Measurements from ENCODE around the gene ATP6V1G3. TPM values are rescaled to one million over a fixed set of nuclear protein-coding genes. Genes with fewer than 3 reads are reported as not detected.
"Not testable (repeated sequence)": the region's sequence is repeated elsewhere in the genome, so short reads cannot be mapped to it uniquely, and the experiment has no call there.

ATP6V1G3 gene
- total RNA-seq, 1 donor from 2014 or later: not detected

DNA sequence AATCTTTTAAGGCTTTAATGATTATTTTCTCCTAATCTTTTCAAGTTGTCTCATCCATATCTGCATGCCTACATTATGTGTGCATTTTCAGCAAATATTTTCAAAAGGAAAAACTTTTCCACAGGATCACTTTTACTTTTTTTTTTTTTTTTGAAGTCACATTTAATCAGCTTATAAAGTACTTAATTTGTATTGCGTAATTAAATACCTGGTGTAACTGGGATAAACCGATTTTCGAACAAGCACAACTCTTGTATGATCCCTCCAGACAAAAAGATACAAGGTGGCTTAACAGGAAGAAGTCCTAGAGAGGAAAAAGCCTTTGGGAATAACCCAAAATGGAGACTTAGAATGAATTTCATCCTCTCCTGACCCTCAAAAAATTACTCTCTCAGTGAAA is 1.3 kb upstream of the ATP6V1G3 start:
- no peak for ATAC-seq

GRCh38 chr1:198538579-198539364 is 1.7 kb downstream of the ATP6V1G3 start:
- no peak for ATAC-seq

- no peak for ATAC-seq
Measured at GRCh38 chr1:198535631-198536030, 4.8 kb downstream of the ATP6V1G3 start.

DNA sequence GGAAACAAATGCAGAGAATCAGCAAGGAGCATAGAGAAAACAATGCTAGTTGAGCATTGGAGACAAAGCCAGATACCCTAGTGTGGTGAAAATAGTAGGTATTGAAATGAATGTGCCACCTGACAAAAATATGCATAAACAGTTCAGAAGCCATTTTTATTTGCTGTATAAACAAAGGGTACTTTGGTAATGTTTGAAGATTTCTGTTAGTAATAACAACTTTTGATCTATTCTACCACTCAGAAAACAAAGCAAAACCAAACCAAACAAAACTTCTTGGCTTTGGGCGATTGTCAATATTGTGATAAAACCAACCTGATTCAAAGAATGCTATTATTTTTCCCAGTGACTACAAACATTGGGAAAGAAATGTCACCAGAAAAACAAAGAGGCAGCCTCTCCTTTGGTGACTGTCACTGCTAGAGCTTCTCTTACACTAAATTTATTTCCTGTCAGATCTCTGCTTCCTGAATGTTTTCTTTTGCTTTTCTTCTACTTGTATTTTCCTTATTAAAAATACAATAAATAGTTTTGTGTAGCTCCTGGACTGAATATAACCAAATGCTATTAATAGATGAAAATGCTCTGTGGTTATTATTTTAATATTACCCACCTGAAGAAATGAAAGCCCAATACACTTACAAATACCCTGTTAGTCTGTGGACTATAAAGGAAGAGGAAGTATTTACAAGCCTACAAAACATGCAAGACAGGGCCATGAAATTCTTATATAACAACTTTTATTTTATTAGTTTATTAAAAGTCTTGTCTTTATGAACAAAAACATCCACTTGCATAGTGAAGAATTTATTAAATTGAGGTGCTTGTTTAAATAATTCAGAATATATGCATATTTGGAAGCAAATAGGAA is 5.7 kb downstream of the ATP6V1G3 start:
- ATAC-seq: no peak

- no peak for ATAC-seq
Measured at GRCh38 chr1:198531891-198532290, 8.6 kb downstream of the ATP6V1G3 start.

GRCh38 chr1:198530953-198531352 is 9.5 kb downstream of the ATP6V1G3 start:
- ATAC-seq: no peak

- no peak for ATAC-seq
Measured at GRCh38 chr1:198529414-198529813, 11.1 kb downstream of the ATP6V1G3 start.

GRCh38 chr1:198528364-198528763 is 12.1 kb downstream of the ATP6V1G3 start:
- no peak for ATAC-seq

DNA sequence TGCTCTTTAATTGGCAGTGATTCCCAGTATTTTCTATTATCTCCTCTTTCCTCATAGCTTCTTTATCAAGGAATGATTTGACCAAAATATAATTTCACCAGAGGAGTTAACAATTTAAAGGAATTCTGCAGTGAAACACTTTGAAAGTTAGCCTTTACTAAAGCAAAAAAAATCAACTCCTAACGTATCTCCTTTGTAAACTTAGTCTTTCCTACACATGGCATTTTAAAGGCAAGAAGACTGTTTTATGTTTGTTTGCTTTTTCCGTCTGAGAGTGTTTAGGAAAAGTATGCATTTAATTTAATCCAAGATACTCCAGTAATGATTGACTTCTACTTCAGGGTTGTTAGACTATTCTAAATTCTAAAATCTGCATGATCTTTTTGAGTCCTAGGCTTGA is 15.9 kb downstream of the ATP6V1G3 start:
- no peak for ATAC-seq

DNA sequence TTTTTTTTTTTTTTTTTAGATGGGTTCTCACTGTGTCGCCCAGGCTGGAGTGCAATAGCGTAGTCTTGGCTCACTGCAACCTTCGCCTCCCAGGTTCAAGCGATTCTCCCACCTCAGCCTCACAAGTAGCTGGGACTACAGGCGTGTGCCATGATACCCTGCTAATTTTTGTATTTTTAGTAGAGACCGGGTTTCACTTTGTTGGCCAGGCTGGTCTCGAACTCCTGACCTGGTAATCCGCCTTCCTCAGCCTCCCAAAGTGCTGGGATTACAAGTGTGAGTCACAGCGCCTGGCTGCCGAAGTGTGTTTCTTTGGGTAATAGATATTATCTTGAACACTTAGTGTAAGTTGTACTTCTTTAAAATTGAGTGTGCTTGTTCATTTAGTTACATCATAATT is 16.4 kb downstream of the ATP6V1G3 start:
- ATAC-seq: not testable (repeated sequence)

- ATAC-seq: no peak
Measured at GRCh38 chr1:198523182-198523950, 17.1 kb downstream of the ATP6V1G3 start.

- no peak for ATAC-seq
Measured at GRCh38 chr1:198520524-198521254, 19.8 kb downstream of the ATP6V1G3 start.

GRCh38 chr1:198519639-198520501 is 20.6 kb downstream of the ATP6V1G3 start:
- no peak for ATAC-seq

- no peak for ATAC-seq
Measured at GRCh38 chr1:198517623-198518199, 22.8 kb downstream of the ATP6V1G3 start.

GRCh38 chr1:198500096-198500495 is 40.4 kb downstream of the ATP6V1G3 start:
- no peak for ATAC-seq

DNA sequence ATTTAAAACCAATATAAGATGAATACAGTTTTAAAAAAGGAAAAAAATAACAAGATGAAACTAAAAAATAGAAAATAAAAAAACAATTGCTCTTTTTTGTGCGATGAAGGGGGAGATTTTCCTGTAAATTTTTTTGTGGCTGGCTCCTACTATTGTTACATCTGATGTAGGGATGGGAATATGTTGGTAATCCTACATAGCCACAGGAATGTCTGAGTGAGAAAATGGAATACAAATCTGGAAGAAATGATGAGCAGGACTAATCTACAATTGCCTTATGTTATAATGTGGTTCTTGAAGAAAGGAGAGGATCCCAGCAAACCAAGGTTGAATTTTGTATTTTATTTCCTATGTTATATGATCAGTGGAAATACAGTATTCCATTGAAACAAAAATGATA is 40.9 kb downstream of the ATP6V1G3 start:
- no peak for ATAC-seq

DNA sequence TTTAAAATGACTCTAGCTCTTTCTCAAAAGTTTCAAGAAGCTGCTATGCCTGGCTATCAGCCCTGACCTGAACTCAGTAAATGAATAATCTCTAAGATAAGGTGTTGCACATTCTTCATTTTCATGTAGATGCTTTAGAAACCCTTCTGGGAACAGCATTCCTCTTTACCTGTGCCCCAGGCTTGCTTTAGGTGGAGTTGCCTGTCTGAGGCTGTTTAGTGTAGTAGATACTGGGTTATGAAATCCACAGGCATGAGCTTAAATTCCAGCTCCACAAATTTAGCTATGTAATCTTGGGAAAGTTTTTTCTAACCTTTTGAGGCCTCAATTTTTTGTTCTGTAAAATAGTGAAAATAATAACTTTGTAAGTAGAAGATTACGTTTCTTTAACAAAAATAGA is 41.6 kb downstream of the ATP6V1G3 start:
- ATAC-seq: no peak

DNA sequence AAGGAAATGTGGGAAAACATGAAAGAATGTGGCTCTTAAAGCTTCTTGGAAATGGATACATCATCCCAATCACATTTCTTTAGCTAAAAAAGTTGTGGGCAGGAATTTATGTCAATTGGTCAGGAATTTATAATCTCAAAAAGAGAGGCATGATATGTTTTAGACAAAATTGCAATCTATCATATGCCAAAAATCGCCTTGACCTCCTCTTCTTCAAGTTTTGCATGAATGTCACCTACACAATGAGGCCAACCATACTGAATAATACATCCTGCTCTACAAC is 42.4 kb downstream of the ATP6V1G3 start:
- no peak for ATAC-seq

DNA sequence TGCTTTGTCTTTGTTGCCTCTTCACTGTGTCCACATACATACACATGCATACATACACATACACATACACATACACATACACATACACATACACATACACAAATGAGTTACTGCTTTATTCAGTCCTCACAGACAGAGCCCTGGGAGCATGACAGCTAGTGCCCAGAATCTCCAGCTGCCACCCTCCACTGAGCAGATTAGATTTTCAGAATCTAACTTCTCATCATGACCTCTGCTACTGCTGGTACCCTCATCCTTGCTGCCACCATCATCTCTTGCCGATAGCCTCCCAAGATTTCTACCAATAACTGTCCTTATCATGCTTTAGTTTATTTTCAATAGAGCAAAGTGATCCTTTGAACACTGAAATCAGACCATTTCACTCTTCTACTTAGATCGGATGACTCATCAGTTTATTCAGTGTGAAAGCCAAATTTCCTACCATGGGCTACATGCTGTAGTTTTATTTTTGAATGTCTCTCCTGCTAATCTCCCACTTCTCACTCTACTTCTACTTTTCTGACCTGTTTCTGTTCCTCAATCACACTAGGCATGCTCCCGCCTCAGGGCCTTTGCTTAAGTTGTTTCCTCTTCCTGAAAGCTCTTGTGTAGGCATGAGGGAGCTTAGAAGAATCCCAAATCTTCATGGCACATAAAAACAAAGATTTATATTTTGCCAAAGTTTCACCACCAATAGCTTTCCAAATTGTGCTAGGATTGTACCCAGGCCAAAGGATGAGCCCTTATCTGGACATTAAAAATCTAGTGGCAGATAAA is 43.0 kb downstream of the ATP6V1G3 start:
- ATAC-seq: no peak
